Prostate gland (tissue), 2 donors: ENCODE results near the gene LYRM4.

Experiments
- POLR2AphosphoS5 ChIP-seq: sonication (generic); formaldehyde crosslinking; IDR thresholded peaks from one replicate; pipeline ENCODE4 v1.6.1; 2017; ENCODE audit warnings: antibody characterized with exemption
- TF ChIP-seq, protein P1 (sequence below), 4 experiments: fragments of 200-600 bp in 2 of 4; fragments of 450-650 bp in 2 of 4; sonication (generic) in 2 of 4; IDR thresholded peaks; 1 replicate in 3 of 4; 2 replicates in 1 of 4; pipeline ENCODE4 v1.5.1; 2016 to 2019; ENCODE audit warnings: antibody characterized with exemption in 4 of 4, mild to moderate bottlenecking in 2 of 4, moderate library complexity in 2 of 4

DNA sequence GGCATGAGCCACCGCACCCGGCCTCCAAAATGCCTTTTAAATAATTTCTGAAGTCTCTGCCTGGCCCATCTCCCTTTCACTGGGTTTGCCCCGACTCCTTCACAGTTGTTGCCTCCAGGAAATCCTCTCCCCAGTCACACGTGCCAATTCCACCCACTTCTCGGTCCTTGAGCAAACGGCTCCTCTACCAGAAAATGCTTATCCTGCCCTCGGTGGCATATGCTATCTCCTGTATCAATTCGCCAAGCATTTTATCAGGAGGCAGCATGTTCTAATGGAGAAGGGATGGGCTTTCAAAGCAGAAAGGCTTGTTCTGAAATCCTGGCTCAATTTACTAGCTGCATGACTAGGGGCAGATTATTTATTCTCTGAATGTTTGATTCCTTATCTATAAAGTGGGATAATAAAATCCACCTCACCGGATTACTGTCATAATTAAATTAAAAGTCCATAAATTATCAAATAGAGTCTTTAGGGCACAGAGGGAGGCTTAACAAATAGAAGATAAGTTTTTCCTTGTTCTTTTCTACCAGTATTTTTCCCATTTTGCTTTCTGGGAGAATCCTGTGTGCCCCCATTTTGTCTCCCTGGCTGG lies 109.3 kb downstream of the LYRM4 start:
- TF ChIP-seq POLR2AphosphoS5, result no peak
- TF ChIP-seq, protein P1, sequence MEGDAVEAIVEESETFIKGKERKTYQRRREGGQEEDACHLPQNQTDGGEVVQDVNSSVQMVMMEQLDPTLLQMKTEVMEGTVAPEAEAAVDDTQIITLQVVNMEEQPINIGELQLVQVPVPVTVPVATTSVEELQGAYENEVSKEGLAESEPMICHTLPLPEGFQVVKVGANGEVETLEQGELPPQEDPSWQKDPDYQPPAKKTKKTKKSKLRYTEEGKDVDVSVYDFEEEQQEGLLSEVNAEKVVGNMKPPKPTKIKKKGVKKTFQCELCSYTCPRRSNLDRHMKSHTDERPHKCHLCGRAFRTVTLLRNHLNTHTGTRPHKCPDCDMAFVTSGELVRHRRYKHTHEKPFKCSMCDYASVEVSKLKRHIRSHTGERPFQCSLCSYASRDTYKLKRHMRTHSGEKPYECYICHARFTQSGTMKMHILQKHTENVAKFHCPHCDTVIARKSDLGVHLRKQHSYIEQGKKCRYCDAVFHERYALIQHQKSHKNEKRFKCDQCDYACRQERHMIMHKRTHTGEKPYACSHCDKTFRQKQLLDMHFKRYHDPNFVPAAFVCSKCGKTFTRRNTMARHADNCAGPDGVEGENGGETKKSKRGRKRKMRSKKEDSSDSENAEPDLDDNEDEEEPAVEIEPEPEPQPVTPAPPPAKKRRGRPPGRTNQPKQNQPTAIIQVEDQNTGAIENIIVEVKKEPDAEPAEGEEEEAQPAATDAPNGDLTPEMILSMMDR (IDR thresholded peaks at IDR 0.05), result no peak
